Measurements from ENCODE around the gene HOXA7. TPM values are rescaled to one million over a fixed set of nuclear protein-coding genes. Genes with fewer than 3 reads are reported as not detected.

HOXA7 gene
- total and polyA plus RNA-seq, 2 experiments from 2014 or later = 0.83 TPM; not detected in 1

GRCh38 chr7:27187475-27188385 is 31.3 kb upstream of the HOXA7 start:
- no peak overlapping the region for H2AFZ ChIP-seq
- peaks cover 95% of the 10 kb centered on the region for H3K27me3 ChIP-seq
- H3K9me3 ChIP-seq (ENCODE audit: low read depth) = no peaks in the 10 kb centered on the region
- H3K4me2 ChIP-seq = peak overlapping the region; percentile 96
- no peaks in the 10 kb centered on the region for H4K20me1 ChIP-seq (ENCODE audit: insufficient read depth, poor library complexity, severe bottlenecking)
- H3K36me3 ChIP-seq (replicated peaks; ENCODE audit: insufficient read depth, low read depth) = no peaks in the 10 kb centered on the region
- 11% methylated on average over 42 of the region's 46 CpGs for WGBS (ENCODE audit: low lambda C conversion rate, missing lambda C conversion rate)
- no peak for DNase-seq (ENCODE audit: low spot score)
- H3K27ac ChIP-seq = peak overlapping the region; percentile 97
- H3K4me1 ChIP-seq (ENCODE audit: insufficient read depth) = peaks cover 36% of the 10 kb centered on the region
- TF ChIP-seq EZH2phosphoT487 (IDR thresholded peaks at IDR 0.05; ENCODE audit: low read depth, severe bottlenecking, unreplicated experiment) = peak; percentile 54
- TF ChIP-seq CTCF (IDR thresholded peaks at IDR 0.05; ENCODE audit: poor library complexity) = no peak
- peak; percentile 87 for TF ChIP-seq EZH2 (IDR thresholded peaks at IDR 0.05; ENCODE audit: borderline replicate concordance)
- H3K9me2 ChIP-seq (replicated peaks; ENCODE audit: insufficient read depth) = no peaks in the 10 kb centered on the region
- peak overlapping the region; percentile 38 for H3K4me3 ChIP-seq
- H3K79me2 ChIP-seq = peaks cover 95% of the 10 kb centered on the region

GRCh38 chr7:27186668-27187474 is 30.4 kb upstream of the HOXA7 start:
- Histone ChIP-seq H2AFZ (no peak overlapping the region), H3K9me3 (ENCODE audit: low read depth) (no peaks in the 10 kb centered on the region), H3K36me3 (replicated peaks; ENCODE audit: insufficient read depth, low read depth) (no peaks in the 10 kb centered on the region), H4K20me1 (ENCODE audit: insufficient read depth, poor library complexity, severe bottlenecking) (no peaks in the 10 kb centered on the region), H3K4me3 (peak overlapping the region; percentile 46), H3K79me2 (peaks cover 95% of the 10 kb centered on the region), H3K4me2 (peak overlapping the region; percentile 96), H3K4me1 (ENCODE audit: insufficient read depth) (peaks cover 39% of the 10 kb centered on the region), H3K27me3 (peaks cover 97% of the 10 kb centered on the region), H3K27ac (peak overlapping the region; percentile 97), H3K9me2 (replicated peaks; ENCODE audit: insufficient read depth) (no peaks in the 10 kb centered on the region)
- TF ChIP-seq EZH2 (IDR thresholded peaks at IDR 0.05; ENCODE audit: borderline replicate concordance) (no peak), CTCF (IDR thresholded peaks at IDR 0.05; ENCODE audit: poor library complexity) (no peak), EZH2phosphoT487 (IDR thresholded peaks at IDR 0.05; ENCODE audit: low read depth, severe bottlenecking, unreplicated experiment) (peak; percentile 9)
- WGBS (ENCODE audit: low lambda C conversion rate, missing lambda C conversion rate) = 33% methylated on average over 4 of the region's 4 CpGs
- no peak for DNase-seq (ENCODE audit: low spot score)

GRCh38 chr7:27185854-27186667 is 29.6 kb upstream of the HOXA7 start:
- H3K27me3 ChIP-seq = peaks cover 94% of the 10 kb centered on the region
- peak overlapping the region; percentile 96 for H3K4me2 ChIP-seq
- TF ChIP-seq EZH2phosphoT487 (IDR thresholded peaks at IDR 0.05; ENCODE audit: low read depth, severe bottlenecking, unreplicated experiment) (peak; percentile 10), EZH2 (IDR thresholded peaks at IDR 0.05; ENCODE audit: borderline replicate concordance) (peak; percentile 60), CTCF (IDR thresholded peaks at IDR 0.05; ENCODE audit: poor library complexity) (no peak)
- H3K36me3 ChIP-seq (replicated peaks; ENCODE audit: insufficient read depth, low read depth) = no peaks in the 10 kb centered on the region
- no peak for DNase-seq (ENCODE audit: low spot score)
- H3K4me3 ChIP-seq = peak overlapping the region; percentile 46
- H2AFZ ChIP-seq = peak overlapping the region; percentile 4
- H3K4me1 ChIP-seq (ENCODE audit: insufficient read depth) = peaks cover 39% of the 10 kb centered on the region
- WGBS (ENCODE audit: low lambda C conversion rate, missing lambda C conversion rate) = 3% methylated on average over 24 of the region's 24 CpGs
- no peaks in the 10 kb centered on the region for H4K20me1 ChIP-seq (ENCODE audit: insufficient read depth, poor library complexity, severe bottlenecking)
- peaks cover 94% of the 10 kb centered on the region for H3K79me2 ChIP-seq
- H3K27ac ChIP-seq = peak overlapping the region; percentile 97
- no peaks in the 10 kb centered on the region for H3K9me3 ChIP-seq (ENCODE audit: low read depth)
- H3K9me2 ChIP-seq (replicated peaks; ENCODE audit: insufficient read depth) = no peaks in the 10 kb centered on the region
